B cell (primary cell): ENCODE data around the gene IRF8.

Source experiments
- CTCF ChIP-seq: fragments of 200-600 bp; IDR thresholded peaks from one replicate; pipeline ENCODE4 v1.8.0; 2022; ENCODE audit warnings: antibody characterized with exemption, mild to moderate bottlenecking
- EZH2 ChIP-seq: IDR thresholded peaks from 2 replicates; pipeline ENCODE4 v1.6.1; 2012; ENCODE audit warnings: borderline replicate concordance, low read depth, mild to moderate bottlenecking, moderate library complexity, low read length; ENCODE audit not compliant: insufficient read depth, poor library complexity, severe bottlenecking

- no peak for TF ChIP-seq CTCF
- TF ChIP-seq EZH2: no peak
Measured at GRCh38 chr16:85969591-85969990, 70.6 kb downstream of the IRF8 start.
